DND-41 (cell line): Measurements from ENCODE around the gene NCOR2.

ENCODE experiments used
- EZH2 ChIP-seq: IDR thresholded peaks from 3 replicates; pipeline ENCODE4 v1.6.1; 2012; ENCODE audit warnings: borderline replicate concordance, low read depth, mild to moderate bottlenecking, moderate library complexity, low read length, inconsistent platforms; ENCODE audit not compliant: severe bottlenecking
- TF ChIP-seq, protein P1 (sequence below): IDR thresholded peaks from 2 replicates; pipeline ENCODE4 v1.5.1; 2012; ENCODE audit warnings: borderline replicate concordance, low read length, moderate library complexity, mild to moderate bottlenecking; ENCODE audit not compliant: poor library complexity, severe bottlenecking; ENCODE audit errors: extremely low read depth

DNA sequence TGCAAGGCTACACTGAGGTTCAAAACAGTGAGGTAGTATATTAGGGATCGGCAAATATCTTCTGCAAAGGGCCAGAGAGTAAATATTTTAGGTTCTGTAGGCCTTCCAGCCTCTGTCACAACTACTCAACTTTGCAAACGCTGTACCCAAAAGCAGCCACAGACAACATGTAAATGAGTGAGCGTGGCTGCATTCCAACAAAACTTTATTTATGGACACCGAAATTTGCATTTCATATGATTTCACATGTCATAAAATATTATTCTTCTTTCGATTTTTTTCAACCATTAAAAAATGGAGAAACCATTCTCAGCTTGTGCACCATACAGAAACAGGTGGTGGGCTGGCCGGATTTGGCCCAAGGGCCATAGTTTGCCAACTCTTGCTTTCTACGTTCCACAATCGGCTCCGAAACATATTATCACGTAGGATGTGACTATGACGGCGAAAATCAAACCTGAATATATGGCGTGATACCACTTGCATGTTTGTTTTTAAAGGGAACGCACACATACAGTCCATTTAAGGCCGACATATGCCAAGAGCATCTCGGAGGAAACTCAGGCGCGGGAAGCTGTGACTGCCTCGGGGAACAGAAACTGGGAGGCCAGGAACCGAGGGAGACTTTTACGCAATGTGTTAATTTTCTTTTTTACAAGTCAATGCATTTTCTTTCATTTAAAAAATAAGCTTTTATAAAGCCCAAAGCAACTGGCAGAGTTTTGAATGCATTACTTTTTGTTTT, 7.1 kb downstream of the NCOR2 start:
- TF ChIP-seq, protein P1, sequence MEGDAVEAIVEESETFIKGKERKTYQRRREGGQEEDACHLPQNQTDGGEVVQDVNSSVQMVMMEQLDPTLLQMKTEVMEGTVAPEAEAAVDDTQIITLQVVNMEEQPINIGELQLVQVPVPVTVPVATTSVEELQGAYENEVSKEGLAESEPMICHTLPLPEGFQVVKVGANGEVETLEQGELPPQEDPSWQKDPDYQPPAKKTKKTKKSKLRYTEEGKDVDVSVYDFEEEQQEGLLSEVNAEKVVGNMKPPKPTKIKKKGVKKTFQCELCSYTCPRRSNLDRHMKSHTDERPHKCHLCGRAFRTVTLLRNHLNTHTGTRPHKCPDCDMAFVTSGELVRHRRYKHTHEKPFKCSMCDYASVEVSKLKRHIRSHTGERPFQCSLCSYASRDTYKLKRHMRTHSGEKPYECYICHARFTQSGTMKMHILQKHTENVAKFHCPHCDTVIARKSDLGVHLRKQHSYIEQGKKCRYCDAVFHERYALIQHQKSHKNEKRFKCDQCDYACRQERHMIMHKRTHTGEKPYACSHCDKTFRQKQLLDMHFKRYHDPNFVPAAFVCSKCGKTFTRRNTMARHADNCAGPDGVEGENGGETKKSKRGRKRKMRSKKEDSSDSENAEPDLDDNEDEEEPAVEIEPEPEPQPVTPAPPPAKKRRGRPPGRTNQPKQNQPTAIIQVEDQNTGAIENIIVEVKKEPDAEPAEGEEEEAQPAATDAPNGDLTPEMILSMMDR, result no peak
- TF ChIP-seq EZH2, result no peak
